ENCODE results near the gene ACER1.

The ACER1 gene

DNA sequence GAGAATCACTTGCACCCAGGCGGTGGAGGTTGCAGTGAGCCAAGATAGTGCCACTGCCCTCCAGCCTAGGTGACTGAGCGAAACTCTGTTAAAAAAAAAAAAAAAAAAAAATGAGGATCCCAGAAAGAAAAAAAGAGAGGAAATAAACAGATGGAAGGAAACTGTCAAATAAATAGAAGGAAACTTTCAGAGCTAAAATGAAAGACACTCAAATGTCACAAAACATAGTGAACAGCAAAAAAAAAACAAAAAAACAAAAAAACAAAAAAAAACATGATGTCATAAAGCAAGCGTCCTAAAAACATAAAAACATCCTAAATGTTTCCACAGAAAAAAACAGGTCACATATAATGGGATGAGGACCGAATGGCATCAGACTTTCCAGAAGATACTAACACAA, 68.6 kb downstream of the ACER1 start:
- no peak for DNase-seq

DNA sequence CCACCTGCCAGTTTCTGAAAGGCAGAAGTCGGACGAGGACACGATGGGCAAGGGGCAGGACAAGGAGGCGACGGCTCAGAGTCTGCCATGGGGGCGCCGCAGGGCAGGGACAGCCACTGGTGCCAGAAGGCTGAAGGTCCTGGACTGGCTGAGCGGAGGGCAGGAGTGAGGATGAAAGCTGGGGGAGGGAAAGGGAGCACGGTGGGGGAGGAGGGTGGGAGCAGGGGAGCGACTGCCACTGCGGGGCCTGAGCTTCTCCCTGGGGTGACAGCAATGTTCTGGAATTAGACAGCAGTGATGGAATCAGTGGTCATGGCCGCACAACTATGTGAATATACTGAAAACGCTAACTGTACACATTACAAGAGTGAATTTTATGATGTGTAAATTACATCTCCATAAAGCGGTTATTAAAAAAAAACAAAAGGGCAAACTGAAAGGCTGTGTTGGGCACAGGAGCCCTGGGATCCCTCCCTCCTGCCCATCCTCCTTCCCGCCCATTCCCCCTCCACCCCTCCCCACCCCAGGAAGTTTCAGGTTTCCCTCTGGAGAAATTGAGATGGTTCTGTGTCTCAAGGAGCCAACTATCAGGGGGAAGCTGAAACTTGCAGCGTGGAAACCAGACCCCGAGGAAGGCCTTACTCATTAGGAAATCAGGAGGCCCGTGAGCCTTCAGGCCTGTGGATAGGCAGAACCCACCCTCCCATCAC, 69.5 kb downstream of the ACER1 start:
- DNase-seq = no peak

DNA sequence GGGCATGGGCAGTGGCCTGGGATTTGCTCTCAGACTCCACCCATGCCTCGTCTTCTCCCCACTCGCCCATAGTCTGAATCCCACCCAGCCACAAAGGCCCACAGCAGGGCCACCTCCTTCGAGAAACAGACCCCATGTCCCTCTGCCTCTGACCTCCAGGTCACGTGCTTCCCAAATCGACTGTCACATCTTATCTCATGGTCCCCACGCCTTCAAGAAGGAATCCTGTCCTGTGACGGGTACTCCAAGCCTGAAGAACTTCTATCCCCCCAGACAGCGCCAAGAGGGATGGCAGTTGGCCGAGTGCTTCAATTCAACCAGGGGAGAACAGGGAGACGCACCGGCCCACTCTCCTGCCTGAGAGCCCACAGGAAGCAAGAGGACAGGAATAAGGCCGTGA, 70.1 kb downstream of the ACER1 start:
- DNase-seq = no peak

DNA sequence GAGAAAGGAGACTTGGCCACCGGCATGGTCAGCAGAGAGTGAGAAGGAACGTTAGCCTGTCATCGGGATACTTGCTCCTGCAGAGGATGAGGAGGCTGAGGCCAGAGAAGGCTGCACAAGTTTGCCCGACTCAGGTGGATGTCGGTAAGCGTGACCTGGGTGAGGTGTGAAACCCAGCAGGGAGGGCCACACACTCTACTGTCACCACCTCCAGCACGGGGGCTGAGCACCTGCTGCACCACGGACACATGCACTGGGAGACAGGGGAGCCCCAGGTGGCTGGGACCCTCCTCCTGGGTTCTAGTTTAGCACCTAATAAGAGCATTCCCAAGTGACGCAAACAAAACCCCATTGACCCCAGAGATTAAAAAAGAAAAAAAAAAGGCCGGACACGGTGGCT, 70.9 kb downstream of the ACER1 start:
- DNase-seq = no peak

DNA sequence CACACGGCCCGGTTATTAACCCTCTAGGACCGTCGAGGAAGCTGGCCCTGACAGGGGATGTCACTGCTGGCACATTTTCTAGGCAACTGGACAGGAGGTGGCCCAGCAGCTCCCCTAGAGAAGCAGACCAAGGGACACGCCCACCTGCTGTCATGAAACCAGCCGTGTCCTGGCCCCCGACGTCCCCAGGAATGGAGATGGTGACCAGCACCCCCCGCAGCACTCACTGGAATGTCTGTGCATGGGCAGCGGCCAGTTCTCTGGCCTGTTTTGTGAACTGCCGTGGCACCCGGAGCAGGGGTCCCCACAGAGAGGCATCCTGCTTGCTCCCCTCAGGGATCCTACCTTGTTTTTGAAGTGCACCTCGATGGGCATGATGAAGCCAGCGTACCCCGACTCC, 71.5 kb downstream of the ACER1 start:
- DNase-seq = no peak

DNA sequence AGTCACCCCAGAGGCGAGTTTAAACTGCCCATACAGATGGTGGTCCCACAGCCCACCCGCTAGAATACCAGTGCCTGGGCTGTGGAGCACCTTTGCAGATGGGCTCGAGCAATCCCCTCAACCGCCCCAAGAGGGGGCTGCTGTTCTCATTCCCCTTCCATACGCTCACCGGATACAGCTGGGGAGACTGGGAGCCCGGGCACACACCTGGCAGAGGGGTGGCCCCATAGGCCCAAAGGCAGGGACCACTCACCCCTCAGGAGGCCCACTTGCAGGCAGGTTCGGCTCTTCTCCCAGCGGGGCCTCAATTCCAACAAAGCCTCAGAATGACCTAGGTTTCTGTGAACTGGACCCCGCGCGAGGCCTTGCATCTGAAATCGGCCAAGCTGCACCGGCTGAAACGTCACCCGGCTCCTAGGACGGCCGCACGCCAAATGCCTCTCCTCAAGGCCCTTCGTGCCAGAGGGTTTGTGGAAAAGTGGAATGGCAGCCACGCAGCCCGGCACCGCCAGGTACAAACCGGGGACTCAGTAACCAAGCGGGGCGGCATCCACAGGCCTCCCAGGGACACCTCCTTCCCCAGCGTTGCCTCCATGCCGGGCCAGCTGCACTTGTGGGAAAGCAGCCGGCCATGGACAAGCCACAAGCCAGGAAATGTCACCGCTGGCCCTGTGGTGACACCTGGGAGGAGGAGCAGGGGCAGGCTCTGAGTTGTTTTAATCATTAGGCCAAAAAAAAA, 72.3 kb downstream of the ACER1 start:
- peak; percentile 75 for DNase-seq

DNA sequence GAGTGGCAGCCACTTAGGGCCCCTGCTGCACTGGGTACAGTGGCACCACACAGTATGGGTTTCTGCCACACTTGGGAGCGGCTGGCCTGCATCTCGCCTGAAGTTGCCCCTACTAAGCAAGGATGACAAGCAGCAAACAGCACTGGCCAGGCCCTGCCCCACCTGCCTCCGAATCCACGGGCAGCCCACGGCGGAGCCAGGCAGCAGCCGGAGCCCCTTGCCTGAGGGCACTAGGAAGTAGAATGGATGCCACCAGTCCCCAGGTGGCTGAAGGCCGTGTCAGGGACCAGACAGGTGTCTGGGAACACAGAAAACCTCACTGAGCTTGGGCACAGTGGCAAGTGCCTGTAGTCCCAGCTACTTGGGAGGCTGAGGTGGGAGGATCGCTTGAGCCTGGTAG, 73.0 kb downstream of the ACER1 start:
- DNase-seq = no peak

DNA sequence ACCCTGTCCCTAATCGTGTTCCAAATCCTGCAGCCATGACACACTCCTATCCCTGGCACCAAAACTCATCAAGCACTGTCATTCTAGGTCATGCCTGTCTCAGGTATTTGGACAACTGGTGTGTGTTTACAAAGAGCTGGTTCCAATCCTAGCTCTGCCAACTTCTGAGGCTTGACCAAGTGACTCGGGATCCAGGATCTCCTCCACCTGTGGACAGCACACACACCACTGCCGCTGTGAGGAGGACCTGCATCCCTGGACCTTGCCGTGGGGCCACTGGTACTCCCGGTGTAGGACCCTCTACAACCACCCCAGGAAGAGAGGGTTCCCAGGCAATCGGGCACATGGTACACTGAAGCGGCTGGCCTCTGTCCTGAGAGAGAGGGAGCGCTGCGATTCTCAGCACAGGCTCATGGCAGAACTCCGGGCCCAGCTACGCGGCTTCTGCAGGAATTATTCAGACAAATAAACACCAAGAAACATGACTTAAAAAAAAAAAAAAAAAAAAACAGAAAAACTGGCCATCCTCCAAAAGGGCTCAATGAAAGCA, 74.0 kb downstream of the ACER1 start:
- DNase-seq = no peak

DNA sequence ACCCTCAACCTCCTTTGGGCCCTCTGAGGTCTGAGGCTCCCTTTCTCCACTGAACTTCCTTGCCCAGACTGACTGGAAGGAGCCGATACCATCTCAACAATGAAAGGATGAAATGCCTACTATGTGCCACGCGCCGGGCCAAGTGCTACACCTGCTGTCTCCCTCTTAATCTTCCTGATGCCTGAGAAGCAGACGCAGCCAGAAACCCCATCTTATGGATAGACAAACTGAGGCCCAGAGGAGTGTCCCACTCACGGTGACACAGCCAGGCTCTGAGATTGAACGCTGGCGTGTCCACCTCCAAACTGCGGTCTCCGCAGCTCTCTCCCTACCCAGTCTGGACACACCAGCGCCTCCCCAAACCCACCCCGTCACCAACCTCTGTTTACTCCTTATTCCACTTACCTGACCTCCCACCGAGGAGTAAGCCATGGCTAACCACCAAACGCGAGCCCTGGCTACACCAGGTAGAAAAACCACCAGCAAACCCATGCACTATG, 74.5 kb downstream of the ACER1 start:
- no peak for DNase-seq
